Activated T-cell treated with anti-CD3 and anti-CD28 coated beads, Interleukin-2, amount 50 U/mL, for 72 hours (primary cell): ENCODE measurements around the gene DERL2. TPM values are rescaled to one million over a fixed set of nuclear protein-coding genes. Genes with fewer than 3 reads are reported as not detected.

Source experiments
- ATAC-seq, 2 donors: fragments of 150-1000 bp; cut with Tn5 transposase; replicated peaks in 1 of 2; 2 replicates each; pipeline ENCODE4 v1.10.0; 2021; ENCODE audit warnings: moderate library complexity in 2 of 2, mild to moderate bottlenecking in 1 of 2
- DNase-seq, 2 donors: peaks; one replicate each; pipeline ENCODE4 v3.0.0; 2021 to 2022; ENCODE audit warnings: mixed read lengths in 1 of 2
- H3K27ac Mint-ChIP-seq: one replicate; pipeline ENCODE4 v1.8.0; 2022; ENCODE audit warnings: mild to moderate bottlenecking, moderate library complexity, mixed read lengths
- H3K27me3 Mint-ChIP-seq: one replicate; pipeline ENCODE4 v1.8.0; 2022; ENCODE audit warnings: low read depth, mixed read lengths
- H3K36me3 Mint-ChIP-seq, 2 donors: one replicate each; pipeline ENCODE4 v1.8.0; 2022; ENCODE audit warnings: mixed read lengths in 2 of 2, mild to moderate bottlenecking in 1 of 2; ENCODE audit not compliant: insufficient read depth in 2 of 2
- H3K4me1 Mint-ChIP-seq: one replicate; pipeline ENCODE4 v1.8.0; 2022; ENCODE audit warnings: low read depth, mixed read lengths
- H3K4me3 Mint-ChIP-seq, 2 donors: one replicate each; pipeline ENCODE4 v1.8.0; 2022; ENCODE audit warnings: mild to moderate bottlenecking in 2 of 2, mixed read lengths in 2 of 2, moderate library complexity in 2 of 2
- H3K9me3 Mint-ChIP-seq, 2 donors: one replicate each; pipeline ENCODE4 v1.8.0; 2022; ENCODE audit warnings: mixed read lengths in 2 of 2
- total RNA-seq, 2 donors: library from RNA; stranded (reverse); gene quantifications; one replicate each; pipeline ENCODE4 v1.2.3, GENCODE V29; 2022

Gene DERL2
- total RNA-seq, 2 donors from 2014 or later, result 71.5 to 87.3 TPM

- Mint-ChIP-seq H3K27me3 (no peaks in the 10 kb centered on the region), H3K9me3 (peaks cover 0 to 3% of the 10 kb centered on the region in 2 donors), H3K4me3 (peak overlapping the region; percentile 90 to 99), H3K27ac (peak overlapping the region; percentile 61), H3K4me1 (peaks cover 49% of the 10 kb centered on the region), H3K36me3 (peaks cover 16 to 34% of the 10 kb centered on the region in 2 donors)
- ATAC-seq (no peak), DNase-seq (no peak)
Observed at GRCh38 chr17:5488752-5489151, 2.8 kb upstream of the DERL2 start.

- Mint-ChIP-seq H3K4me1 (peaks cover 68% of the 10 kb centered on the region), H3K36me3 (peaks cover 14 to 43% of the 10 kb centered on the region in 2 donors)
- peak; percentile 92 to 95 for ATAC-seq
Observed at GRCh38 chr17:5486206-5487124, 487 bp upstream of the DERL2 start, which contains the start of gene MIS12. MIS12 (plus strand) TSS chr17:5486566; CDS start chr17:5488863, 2,297 bp downstream.

GRCh38 chr17:5481451-5481850 lies 4.5 kb downstream of the DERL2 start:
- DNase-seq, result no peak
- Mint-ChIP-seq H3K4me1 (peaks cover 39% of the 10 kb centered on the region), H3K27me3 (no peaks in the 10 kb centered on the region), H3K36me3 (peaks cover 7 to 38% of the 10 kb centered on the region in 2 donors), H3K27ac (no peak overlapping the region), H3K4me3 (no peak overlapping the region), H3K9me3 (no peaks in the 10 kb centered on the region)
- ATAC-seq, result no peak

More at GRCh38 chr17:5486206-5487124, 487 bp upstream of the DERL2 start, which contains the start of gene MIS12:
- peak; percentile 94 to 98 for DNase-seq
- Mint-ChIP-seq H3K27me3 (no peaks in the 10 kb centered on the region), H3K4me3 (peak within 1 kb of the TSS; percentile 90 to 99), H3K27ac (peak within 1 kb of the TSS; percentile 97), H3K9me3 (no peaks in the 10 kb centered on the region)

- peaks cover 7 to 39% of the 10 kb centered on the region in 2 donors for H3K36me3 Mint-ChIP-seq
- H3K27me3 Mint-ChIP-seq, result no peaks in the 10 kb centered on the region
- peaks cover 39% of the 10 kb centered on the region for H3K4me1 Mint-ChIP-seq
- H3K27ac Mint-ChIP-seq, result no peak overlapping the region
- DNase-seq (no peak), ATAC-seq (no peak)
- H3K4me3 Mint-ChIP-seq, result no peak overlapping the region
- H3K9me3 Mint-ChIP-seq, result no peaks in the 10 kb centered on the region
Observed at GRCh38 chr17:5480962-5481361, 5.0 kb downstream of the DERL2 start.

GRCh38 chr17:5478992-5479391 lies 7.0 kb downstream of the DERL2 start:
- DNase-seq (no peak), ATAC-seq (no peak)
- Mint-ChIP-seq H3K4me1 (peaks cover 21% of the 10 kb centered on the region), H3K27me3 (no peaks in the 10 kb centered on the region), H3K4me3 (no peak overlapping the region), H3K9me3 (no peaks in the 10 kb centered on the region), H3K27ac (no peak overlapping the region), H3K36me3 (peaks cover 4 to 34% of the 10 kb centered on the region in 2 donors)

- Mint-ChIP-seq H3K27ac (peak overlapping the region; percentile 44), H3K27me3 (no peaks in the 10 kb centered on the region), H3K36me3 (peaks cover 2 to 25% of the 10 kb centered on the region in 2 donors), H3K4me1 (peaks cover 11% of the 10 kb centered on the region), H3K4me3 (no peak overlapping the region), H3K9me3 (no peaks in the 10 kb centered on the region)
- DNase-seq (no peak), ATAC-seq (no peak)
Observed at GRCh38 chr17:5473906-5474305, 12.1 kb downstream of the DERL2 start.

- no peak overlapping the region for H3K4me3 Mint-ChIP-seq
- H3K27me3 Mint-ChIP-seq, result no peaks in the 10 kb centered on the region
- DNase-seq (no peak), ATAC-seq (no peak)
- H3K9me3 Mint-ChIP-seq, result no peaks in the 10 kb centered on the region
- peak overlapping the region; percentile 29 for H3K27ac Mint-ChIP-seq
- H3K36me3 Mint-ChIP-seq, result peaks cover 3 to 17% of the 10 kb centered on the region in 2 donors
- peaks cover 18% of the 10 kb centered on the region for H3K4me1 Mint-ChIP-seq
Observed at GRCh38 chr17:5472511-5472910, 13.5 kb downstream of the DERL2 start.

- peak overlapping the region; percentile 60 for H3K27ac Mint-ChIP-seq
- no peaks in the 10 kb centered on the region for H3K27me3 Mint-ChIP-seq
- H3K9me3 Mint-ChIP-seq, result no peaks in the 10 kb centered on the region
- peak overlapping the region; percentile 83 to 88 for H3K4me3 Mint-ChIP-seq
- H3K4me1 Mint-ChIP-seq, result peaks cover 47% of the 10 kb centered on the region
- H3K36me3 Mint-ChIP-seq, result peaks cover 3 to 7% of the 10 kb centered on the region in 2 donors
- DNase-seq (peak in 1 of 2 donors; percentile 14), ATAC-seq (peak; percentile 21 to 24)
Observed at GRCh38 chr17:5468075-5468473, 17.9 kb downstream of the DERL2 start.

GRCh38 chr17:5467416-5467815 lies 18.6 kb downstream of the DERL2 start:
- Mint-ChIP-seq H3K27ac (peak overlapping the region; percentile 60), H3K4me3 (peak overlapping the region; percentile 83 to 88), H3K36me3 (peaks cover 3 to 8% of the 10 kb centered on the region in 2 donors), H3K27me3 (no peaks in the 10 kb centered on the region), H3K4me1 (peaks cover 47% of the 10 kb centered on the region), H3K9me3 (no peaks in the 10 kb centered on the region)
- ATAC-seq, result no peak
- no peak for DNase-seq

- DNase-seq (no peak), ATAC-seq (no peak)
- peaks cover 3 to 7% of the 10 kb centered on the region in 2 donors for H3K36me3 Mint-ChIP-seq
- H3K27me3 Mint-ChIP-seq, result no peaks in the 10 kb centered on the region
- peaks cover 47% of the 10 kb centered on the region for H3K4me1 Mint-ChIP-seq
- H3K4me3 Mint-ChIP-seq, result peak overlapping the region; percentile 83 to 88
- no peaks in the 10 kb centered on the region for H3K9me3 Mint-ChIP-seq
- H3K27ac Mint-ChIP-seq, result peak overlapping the region; percentile 27
Observed at GRCh38 chr17:5466295-5466694, 19.7 kb downstream of the DERL2 start.

- Mint-ChIP-seq H3K27ac (peak overlapping the region; percentile 2), H3K27me3 (no peaks in the 10 kb centered on the region), H3K36me3 (peaks cover 5 to 15% of the 10 kb centered on the region in 2 donors), H3K9me3 (no peaks in the 10 kb centered on the region), H3K4me1 (peaks cover 43% of the 10 kb centered on the region), H3K4me3 (no peak overlapping the region)
- DNase-seq, result no peak
- no peak for ATAC-seq
Observed at GRCh38 chr17:5464717-5465507, 21.1 kb downstream of the DERL2 start.

GRCh38 chr17:5446786-5447185 lies 39.2 kb downstream of the DERL2 start:
- Mint-ChIP-seq H3K36me3 (peaks cover 2 to 31% of the 10 kb centered on the region in 2 donors), H3K4me3 (no peak overlapping the region), H3K27ac (no peak overlapping the region), H3K27me3 (no peaks in the 10 kb centered on the region), H3K4me1 (no peaks in the 10 kb centered on the region), H3K9me3 (no peaks in the 10 kb centered on the region)
- DNase-seq (no peak), ATAC-seq (no peak)

GRCh38 chr17:5444209-5444608 lies 41.8 kb downstream of the DERL2 start:
- no peak overlapping the region for H3K27ac Mint-ChIP-seq
- H3K36me3 Mint-ChIP-seq, result peaks cover 2 to 23% of the 10 kb centered on the region in 2 donors

More at GRCh38 chr17:5444209-5444608, 41.8 kb downstream of the DERL2 start:
- H3K4me1 Mint-ChIP-seq, result peaks cover 8% of the 10 kb centered on the region
- H3K4me3 Mint-ChIP-seq, result no peak overlapping the region
- H3K9me3 Mint-ChIP-seq, result no peaks in the 10 kb centered on the region
- DNase-seq (no peak), ATAC-seq (no peak)
- no peaks in the 10 kb centered on the region for H3K27me3 Mint-ChIP-seq
